ENCODE results near the gene MAP2K2.
"Not testable (repeated sequence)": the region's sequence is repeated elsewhere in the genome, so short reads cannot be mapped to it uniquely, and the experiment has no call there.

- not testable (repeated sequence) for TF ChIP-seq CTCF (IDR thresholded peaks at IDR 0.05); POLR2AphosphoS5 (IDR thresholded peaks at IDR 0.05; ENCODE audit: low read depth, low read length)
Measured at GRCh38 chr19:4127322-4127721, 3.4 kb upstream of the MAP2K2 start.
